Natural killer cell treated with Interleukin-12 subunit alpha and Interleukin-12 subunit beta and Interleukin-15 and Interleukin-18, amount 100 ng/mL, for 72 hours (primary cell): Measurements from ENCODE around the gene LILRA6. TPM values are rescaled to one million over a fixed set of nuclear protein-coding genes. Genes with fewer than 3 reads are reported as not detected.
"Not testable (repeated sequence)": the region's sequence is repeated elsewhere in the genome, so short reads cannot be mapped to it uniquely, and the experiment has no call there.

ENCODE experiments used
- ATAC-seq, 2 donors: fragments of 150-1000 bp; cut with Tn5 transposase in 1 of 2; sonication (Bioruptor Pico), chemical (Tn5 transposase) in 1 of 2; 2 replicates each; pipeline ENCODE4 v1.10.0; 2021
- DNase-seq: peaks from one replicate; pipeline ENCODE4 v3.0.0; 2022; ENCODE audit warnings: low spot score
- H3K27ac Mint-ChIP-seq, 2 donors: 1 replicate in 1 of 2; 2 replicates in 1 of 2; pipeline ENCODE4 v1.8.0; 2022; ENCODE audit warnings: mixed read lengths in 2 of 2, mild to moderate bottlenecking in 1 of 2, moderate library complexity in 1 of 2
- H3K27me3 Mint-ChIP-seq, 2 donors: 1 replicate in 1 of 2; 2 replicates in 1 of 2; pipeline ENCODE4 v1.8.0; 2022; ENCODE audit warnings: mixed read lengths in 2 of 2
- H3K36me3 Mint-ChIP-seq: one replicate; pipeline ENCODE4 v1.8.0; 2022; ENCODE audit warnings: mixed read lengths
- H3K4me1 Mint-ChIP-seq, 2 donors: 1 replicate in 1 of 2; 2 replicates in 1 of 2; pipeline ENCODE4 v1.8.0; 2022; ENCODE audit warnings: low read depth in 2 of 2, mixed read lengths in 2 of 2, mild to moderate bottlenecking in 1 of 2
- H3K4me3 Mint-ChIP-seq: one replicate; pipeline ENCODE4 v1.8.0; 2022; ENCODE audit warnings: mixed read lengths
- H3K9me3 Mint-ChIP-seq: 2 replicates; pipeline ENCODE4 v1.8.0; 2022; ENCODE audit warnings: mixed read lengths
- total RNA-seq, 2 donors: library from RNA; stranded (reverse); gene quantifications; one replicate each; pipeline ENCODE4 v1.2.3, GENCODE V29; 2022

Gene LILRA6
- total RNA-seq, 2 donors from 2014 or later, result 0.47 TPM; not detected in 1

DNA sequence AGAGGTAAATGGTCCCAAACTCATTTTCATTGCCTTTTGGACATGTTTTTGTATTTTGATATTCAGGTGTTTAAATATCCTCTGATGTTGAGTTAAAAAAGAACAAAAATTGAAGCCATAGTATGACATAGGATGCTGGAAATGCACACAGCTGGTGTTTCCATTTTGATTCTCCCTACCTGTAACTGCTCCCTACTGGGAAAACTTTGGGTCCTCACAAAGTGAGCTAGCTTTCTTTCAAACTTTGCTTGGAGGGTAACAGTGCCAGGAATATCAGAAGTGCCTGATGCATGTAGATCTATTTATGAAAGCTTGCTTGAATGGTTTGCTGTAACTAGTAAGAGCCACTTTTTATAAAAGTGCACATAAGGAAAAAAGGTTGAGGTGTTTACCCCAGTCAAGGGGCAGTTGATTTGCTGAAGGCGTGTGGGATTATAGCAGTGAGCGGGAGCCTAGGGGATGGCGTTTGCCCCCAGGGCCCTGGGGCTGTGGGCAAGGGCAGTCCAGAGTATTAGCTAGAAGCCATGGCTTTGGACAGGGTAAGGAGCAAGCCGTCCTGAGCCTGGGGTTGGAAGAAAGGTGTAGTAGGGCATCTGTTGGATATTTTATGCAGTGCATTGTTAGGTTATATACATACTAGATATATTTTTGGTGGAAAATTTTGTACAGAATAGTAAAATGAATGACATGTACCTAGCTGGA is 37.7 kb downstream of the LILRA6 start:
- no peaks in the 10 kb centered on the region for H3K9me3 Mint-ChIP-seq
- DNase-seq (no peak), ATAC-seq (no peak)
- H3K27me3 Mint-ChIP-seq, result no peaks in the 10 kb centered on the region
- peak overlapping the region; percentile 97 for H3K4me3 Mint-ChIP-seq
- H3K27ac Mint-ChIP-seq, result peak overlapping the region; percentile 31 to 97
- peaks cover 47% of the 10 kb centered on the region for H3K36me3 Mint-ChIP-seq
- peaks cover 64 to 67% of the 10 kb centered on the region in 2 donors for H3K4me1 Mint-ChIP-seq

GRCh38 chr19:54203151-54203611 is 39.4 kb downstream of the LILRA6 start:
- ATAC-seq, result no peak
- Mint-ChIP-seq H3K36me3 (peaks cover 47% of the 10 kb centered on the region), H3K4me3 (peak overlapping the region; percentile 97), H3K9me3 (no peaks in the 10 kb centered on the region), H3K27me3 (no peaks in the 10 kb centered on the region), H3K27ac (peak overlapping the region; percentile 97 to 98), H3K4me1 (peaks cover 61 to 66% of the 10 kb centered on the region in 2 donors)
- no peak for DNase-seq

- Mint-ChIP-seq H3K4me1 (peaks cover 51 to 54% of the 10 kb centered on the region in 2 donors), H3K36me3 (peaks cover 40% of the 10 kb centered on the region), H3K27ac (peak overlapping the region; percentile 97 to 98), H3K4me3 (peak overlapping the region; percentile 97), H3K27me3 (no peaks in the 10 kb centered on the region), H3K9me3 (no peaks in the 10 kb centered on the region)
- ATAC-seq (no peak), DNase-seq (no peak)
Observed at GRCh38 chr19:54201980-54202379, 40.6 kb downstream of the LILRA6 start.

GRCh38 chr19:54201172-54201701 is 41.4 kb downstream of the LILRA6 start:
- H3K9me3 Mint-ChIP-seq, result no peaks in the 10 kb centered on the region
- ATAC-seq (no peak), DNase-seq (no peak)
- H3K4me1 Mint-ChIP-seq, result peaks cover 47 to 51% of the 10 kb centered on the region in 2 donors
- H3K27me3 Mint-ChIP-seq, result no peaks in the 10 kb centered on the region
- peaks cover 40% of the 10 kb centered on the region for H3K36me3 Mint-ChIP-seq
- peak overlapping the region; percentile 97 for H3K4me3 Mint-ChIP-seq
- peak overlapping the region; percentile 97 to 98 for H3K27ac Mint-ChIP-seq

- Mint-ChIP-seq H3K27me3 (no peaks in the 10 kb centered on the region), H3K4me1 (peaks cover 37 to 39% of the 10 kb centered on the region in 2 donors), H3K4me3 (peak overlapping the region; percentile 97), H3K36me3 (peaks cover 29% of the 10 kb centered on the region), H3K9me3 (no peaks in the 10 kb centered on the region), H3K27ac (peak overlapping the region; percentile 97 to 98)
- ATAC-seq (no peak), DNase-seq (no peak)
Observed at GRCh38 chr19:54199401-54199800, 43.2 kb downstream of the LILRA6 start.

- ATAC-seq (no peak), DNase-seq (no peak)
- Mint-ChIP-seq H3K36me3 (peaks cover 14% of the 10 kb centered on the region), H3K27ac (peak overlapping the region in 1 of 2 donors; percentile 39), H3K4me3 (no peak overlapping the region), H3K4me1 (peaks cover 24 to 28% of the 10 kb centered on the region in 2 donors), H3K27me3 (no peaks in the 10 kb centered on the region), H3K9me3 (no peaks in the 10 kb centered on the region)
Observed at GRCh38 chr19:54197121-54197520, 45.5 kb downstream of the LILRA6 start.

DNA sequence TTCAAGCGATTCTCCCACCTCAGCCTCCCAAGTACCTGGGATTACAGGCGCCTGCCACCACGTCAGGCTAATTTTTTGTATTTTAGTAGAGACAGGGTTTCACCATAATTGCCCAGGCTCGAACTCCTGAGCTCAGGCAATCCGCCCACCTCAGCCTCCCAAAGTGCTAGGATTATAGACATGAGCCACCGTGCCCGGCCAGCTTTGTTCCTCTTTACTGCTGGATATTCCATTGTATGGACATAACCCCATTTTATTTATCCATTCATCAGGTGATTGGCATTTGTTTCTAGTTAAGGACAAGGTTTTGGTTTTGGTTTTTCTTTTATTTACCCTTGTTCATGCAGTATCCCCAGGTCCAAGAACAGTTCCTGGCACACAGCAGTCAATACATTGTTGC is 46.1 kb downstream of the LILRA6 start:
- DNase-seq, result no peak
- Mint-ChIP-seq H3K36me3 (peaks cover 8% of the 10 kb centered on the region), H3K27me3 (no peaks in the 10 kb centered on the region), H3K27ac (no peak overlapping the region), H3K9me3 (no peaks in the 10 kb centered on the region), H3K4me3 (no peak overlapping the region), H3K4me1 (peaks cover 24 to 28% of the 10 kb centered on the region in 2 donors)
- ATAC-seq, result no peak

DNA sequence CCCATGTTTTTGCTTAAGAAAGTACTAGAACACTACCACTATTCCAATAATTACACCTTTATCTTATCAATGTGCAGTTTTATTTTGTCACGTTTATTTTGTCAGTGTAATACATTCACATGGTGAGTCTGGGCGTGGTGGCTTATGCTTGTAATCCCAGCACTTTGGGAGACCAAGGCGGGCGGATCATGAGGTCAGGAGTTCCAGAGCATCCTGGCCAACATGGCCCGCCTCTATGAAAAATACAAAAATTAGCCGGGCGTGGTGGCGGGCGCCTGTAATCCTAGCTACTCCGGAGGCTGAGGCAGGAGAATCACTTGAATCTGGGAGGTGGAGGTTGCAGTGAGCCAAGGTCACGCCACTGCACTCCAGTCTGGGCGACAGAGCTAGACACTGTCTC is 48.1 kb downstream of the LILRA6 start:
- H3K4me3 Mint-ChIP-seq, ATAC-seq, H3K27ac Mint-ChIP-seq, H3K9me3 Mint-ChIP-seq, H3K36me3 Mint-ChIP-seq, H3K27me3 Mint-ChIP-seq, DNase-seq: not testable (repeated sequence)
- H3K4me1 Mint-ChIP-seq, result peaks cover 15 to 19% of the 10 kb centered on the region in 2 donors

- Mint-ChIP-seq H3K36me3 (no peaks in the 10 kb centered on the region), H3K4me1 (peaks cover 10 to 18% of the 10 kb centered on the region in 2 donors), H3K27me3 (no peaks in the 10 kb centered on the region), H3K27ac (peak overlapping the region in 1 of 2 donors; percentile 48), H3K4me3 (peak overlapping the region; percentile 87), H3K9me3 (no peaks in the 10 kb centered on the region)
- DNase-seq, result no peak
- ATAC-seq, result no peak
Observed at GRCh38 chr19:54193011-54193410, 49.6 kb downstream of the LILRA6 start.

DNA sequence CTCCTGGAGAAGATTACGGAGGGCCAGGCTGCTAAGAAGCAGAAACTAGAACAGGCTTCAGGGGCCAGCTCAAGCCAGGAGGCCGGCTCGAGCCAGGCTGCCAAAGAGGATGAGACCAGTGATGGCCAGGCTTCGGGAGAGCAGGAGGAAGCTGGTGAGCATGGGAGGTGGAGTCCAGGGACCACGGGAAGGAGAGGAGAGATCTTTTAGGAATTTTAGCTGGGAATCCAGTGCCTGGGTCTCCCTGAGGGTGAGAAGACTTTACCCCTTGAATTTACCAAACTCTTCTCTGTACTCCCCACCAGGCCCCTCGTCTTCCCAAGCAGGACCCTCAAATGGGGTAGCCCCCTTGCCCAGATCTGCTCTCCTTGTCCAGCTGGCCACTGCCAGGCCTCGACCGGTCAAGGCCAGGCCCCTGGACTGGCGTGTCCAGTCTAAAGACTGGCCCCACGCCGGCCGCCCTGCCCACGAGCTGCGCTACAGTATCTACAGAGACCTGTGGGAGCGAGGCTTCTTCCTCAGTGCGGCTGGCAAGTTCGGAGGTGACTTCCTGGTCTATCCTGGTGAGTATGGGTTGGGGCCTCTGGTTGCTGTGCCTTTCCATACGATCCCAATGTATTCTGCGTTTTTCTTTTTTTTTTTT is 50.7 kb downstream of the LILRA6 start:
- DNase-seq, result no peak

GRCh38 chr19:54191011-54191810 is 51.4 kb downstream of the LILRA6 start, which contains the start of gene TSEN34:
TSEN34 (plus strand) TSS chr19:54191308; CDS start chr19:54191365, 57 bp downstream.
- peaks cover 23 to 30% of the 10 kb centered on the region in 2 donors for H3K4me1 Mint-ChIP-seq
- H3K27ac Mint-ChIP-seq, result peak within 1 kb of the TSS; percentile 93 to 95
- ATAC-seq (peak; percentile 53 to 63), DNase-seq (peak; percentile 93)
- no peaks in the 10 kb centered on the region for H3K27me3 Mint-ChIP-seq
- peak within 1 kb of the TSS; percentile 87 for H3K4me3 Mint-ChIP-seq
- no peaks in the 10 kb centered on the region for H3K36me3 Mint-ChIP-seq
- H3K9me3 Mint-ChIP-seq, result no peaks in the 10 kb centered on the region

More for the DNA sequence above, 50.7 kb downstream of the LILRA6 start:
- no peaks in the 10 kb centered on the region for H3K9me3 Mint-ChIP-seq
- H3K4me3 Mint-ChIP-seq, result peak overlapping the region; percentile 87
- H3K4me1 Mint-ChIP-seq, result peaks cover 21 to 29% of the 10 kb centered on the region in 2 donors
- no peak for ATAC-seq
- H3K27ac Mint-ChIP-seq, result peak overlapping the region; percentile 81 to 93
- H3K36me3 Mint-ChIP-seq, result no peaks in the 10 kb centered on the region
- H3K27me3 Mint-ChIP-seq, result no peaks in the 10 kb centered on the region

DNA sequence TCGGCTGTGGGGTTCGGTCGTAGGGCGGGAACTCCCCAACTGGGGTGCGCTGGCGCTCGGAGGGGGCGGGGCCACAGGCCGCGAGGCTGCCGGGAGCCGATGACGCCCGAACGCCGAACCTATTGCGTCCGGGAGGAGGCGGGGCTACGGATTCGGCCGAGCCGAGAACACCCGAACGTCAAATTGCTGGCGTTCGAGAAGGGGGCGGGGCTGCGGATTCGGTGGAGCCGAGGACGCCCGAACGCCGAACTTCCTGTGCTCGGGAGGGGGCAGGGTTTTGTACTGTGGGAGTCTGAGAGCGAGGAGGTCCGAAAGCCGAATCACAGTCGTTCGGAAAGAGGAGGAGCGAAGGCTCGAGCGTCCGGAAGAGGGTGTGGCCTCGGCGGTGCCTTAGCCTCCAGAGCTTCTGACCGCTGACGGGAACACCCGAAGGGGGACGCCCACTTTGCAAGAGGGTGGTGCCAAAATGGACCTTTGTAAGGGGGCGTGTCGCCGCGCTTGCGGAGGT is 52.0 kb downstream of the LILRA6 start:
- ATAC-seq (peak; percentile 78 to 83), DNase-seq (peak; percentile 100)
- Mint-ChIP-seq H3K27ac (peak overlapping the region; percentile 93 to 95), H3K9me3 (no peaks in the 10 kb centered on the region), H3K4me1 (peaks cover 23 to 30% of the 10 kb centered on the region in 2 donors), H3K27me3 (no peaks in the 10 kb centered on the region), H3K36me3 (no peaks in the 10 kb centered on the region), H3K4me3 (peak overlapping the region; percentile 87)
